Activated CD8-positive, alpha-beta memory T cell treated with anti-CD3 and anti-CD28 coated beads, Interleukin-2, amount 50 U/mL, for 24 hours (primary cell): ENCODE data around the gene PILRB.
"Not testable (repeated sequence)": the region's sequence is repeated elsewhere in the genome, so short reads cannot be mapped to it uniquely, and the experiment has no call there.

Experiments
- DNase-seq: peaks from one replicate; pipeline ENCODE4 v3.0.0-alpha.2; 2020; ENCODE audit errors: extremely low read depth

Gene PILRB

GRCh38 chr7:100358027-100358856, at the start of gene PILRB:
Gene PILRB, plus strand, starts transcription at chr7:100358117. Its CDS starts 186 bp downstream, at chr7:100358303.
- no peak for DNase-seq

GRCh38 chr7:100318329-100318728, 39.6 kb upstream of the PILRB start:
- not testable (repeated sequence) for DNase-seq

GRCh38 chr7:100321648-100322047, 36.3 kb upstream of the PILRB start:
- DNase-seq, result not testable (repeated sequence)

GRCh38 chr7:100324194-100324593, 33.7 kb upstream of the PILRB start:
- DNase-seq, result not testable (repeated sequence)

- not testable (repeated sequence) for DNase-seq
These were observed 32.2 kb upstream of the PILRB start for GRCh38 chr7:100325671-100326070.

GRCh38 chr7:100326914-100327313, 31.0 kb upstream of the PILRB start:
- not testable (repeated sequence) for DNase-seq

GRCh38 chr7:100335566-100336466, 22.1 kb upstream of the PILRB start:
- DNase-seq, result peak; percentile 70

- not testable (repeated sequence) for DNase-seq
These were observed 19.7 kb upstream of the PILRB start for GRCh38 chr7:100338083-100338696.

- DNase-seq, result not testable (repeated sequence)
These were observed 16.6 kb upstream of the PILRB start for GRCh38 chr7:100341286-100341685.

- DNase-seq, result no peak
These were observed 15.2 kb upstream of the PILRB start for GRCh38 chr7:100342765-100343164.

- not testable (repeated sequence) for DNase-seq
These were observed 13.8 kb upstream of the PILRB start for GRCh38 chr7:100344124-100344559.

- DNase-seq, result peak; percentile 57
These were observed 13.2 kb upstream of the PILRB start for GRCh38 chr7:100344560-100345287.

- not testable (repeated sequence) for DNase-seq
These were observed 12.6 kb upstream of the PILRB start for GRCh38 chr7:100345288-100345672.

GRCh38 chr7:100346921-100347320, 11.0 kb upstream of the PILRB start:
- no peak for DNase-seq

GRCh38 chr7:100348805-100349204, 9.1 kb upstream of the PILRB start:
- DNase-seq, result no peak

- DNase-seq, result no peak
These were observed 8.2 kb upstream of the PILRB start for GRCh38 chr7:100349757-100350156.

- DNase-seq, result no peak
These were observed 6.3 kb upstream of the PILRB start for GRCh38 chr7:100351657-100352058.

- not testable (repeated sequence) for DNase-seq
These were observed 5.6 kb upstream of the PILRB start for GRCh38 chr7:100352230-100352781.

- DNase-seq, result no peak
These were observed 4.8 kb upstream of the PILRB start for GRCh38 chr7:100352984-100353684.

- no peak for DNase-seq
These were observed 4.1 kb upstream of the PILRB start for GRCh38 chr7:100353685-100354330.
